Liver (tissue), 9 donors: ENCODE results near the gene CFAP45. TPM values are rescaled to one million over a fixed set of nuclear protein-coding genes. Genes with fewer than 3 reads are reported as not detected.

Experiments
- DNase-seq: peaks from one replicate; pipeline ENCODE4 v3.0.0-alpha.2; 2017; ENCODE audit warnings: low spot score
- H3K27ac ChIP-seq, 2 donors: one replicate each; pipeline ENCODE4 v1.7.0; 2013; ENCODE audit warnings: inconsistent platforms in 2 of 2, low read length in 2 of 2, control low read depth in 1 of 2, low read depth in 1 of 2, mild to moderate bottlenecking in 1 of 2
- H3K27me3 ChIP-seq, 4 donors: one replicate each; pipeline versions ENCODE4 v1.6.1 to v1.7.0; 2013; ENCODE audit warnings: low read length in 3 of 4, inconsistent platforms in 1 of 4, mild to moderate bottlenecking in 1 of 4, moderate library complexity in 1 of 4; ENCODE audit not compliant: control insufficient read depth in 4 of 4, insufficient read depth in 4 of 4
- H3K36me3 ChIP-seq, 4 donors: one replicate each; pipeline versions ENCODE4 v1.6.1 to v1.7.0; 2013; ENCODE audit warnings: low read length in 3 of 4, mild to moderate bottlenecking in 3 of 4, low read depth in 1 of 4, moderate library complexity in 1 of 4; ENCODE audit not compliant: control insufficient read depth in 4 of 4, insufficient read depth in 3 of 4
- H3K4me1 ChIP-seq, 4 donors: one replicate each; pipeline versions ENCODE4 v1.6.1 to v1.7.0; 2013; ENCODE audit warnings: low read length in 3 of 4, mild to moderate bottlenecking in 3 of 4, moderate library complexity in 1 of 4; ENCODE audit not compliant: control insufficient read depth in 4 of 4, insufficient read depth in 4 of 4
- H3K4me3 ChIP-seq, 3 donors: one replicate each; pipeline versions ENCODE4 v1.6.1 to v1.7.0; 2013; ENCODE audit warnings: low read length in 3 of 3, control low read depth in 1 of 3, low read depth in 1 of 3, mild to moderate bottlenecking in 1 of 3
- H3K9ac ChIP-seq, 2 donors: one replicate each; pipeline ENCODE4 v1.7.0; 2013; ENCODE audit warnings: low read length in 2 of 2, mild to moderate bottlenecking in 2 of 2, moderate library complexity in 2 of 2, control low read depth in 1 of 2, low read depth in 1 of 2
- H3K9me3 ChIP-seq, 4 donors: one replicate each; pipeline versions ENCODE4 v1.6.1 to v1.7.0; 2013; ENCODE audit warnings: low read length in 3 of 4; ENCODE audit not compliant: control insufficient read depth in 4 of 4
- ATF3 ChIP-seq: IDR thresholded peaks from 2 replicates; pipeline ENCODE4 v1.6.1; 2016; ENCODE audit warnings: antibody characterized with exemption
- CTCF ChIP-seq: fragments of 150-350 bp; IDR thresholded peaks from 2 replicates; pipeline ENCODE4 v1.5.1; 2017; ENCODE audit warnings: improper control_type of control experiment, low read depth, low read length; ENCODE audit not compliant: missing input control
- EGR1 ChIP-seq, 2 donors: IDR thresholded peaks; 2 replicates each; pipeline ENCODE4 v1.6.1; 2016 to 2018; ENCODE audit warnings: antibody characterized with exemption in 2 of 2, low read depth in 2 of 2
- FOXA1 ChIP-seq: IDR thresholded peaks from 2 replicates; pipeline ENCODE4 v1.6.1; 2016; ENCODE audit warnings: antibody characterized with exemption
- FOXA2 ChIP-seq: IDR thresholded peaks from 2 replicates; pipeline ENCODE4 v1.6.1; 2016; ENCODE audit warnings: antibody characterized with exemption
- GABPA ChIP-seq, 2 donors: IDR thresholded peaks in 1 of 2; conservative IDR thresholded peaks in 1 of 2; 2 replicates each; pipeline ENCODE4 v1.6.1; 2016; ENCODE audit warnings: antibody characterized with exemption in 2 of 2, mild to moderate bottlenecking in 1 of 2, moderate library complexity in 1 of 2
- HNF4A ChIP-seq, 2 donors: conservative IDR thresholded peaks; 2 replicates each; pipeline ENCODE4 v1.6.1; 2016; ENCODE audit warnings: antibody characterized with exemption in 2 of 2, mild to moderate bottlenecking in 2 of 2
- HNF4G ChIP-seq: IDR thresholded peaks from 2 replicates; pipeline ENCODE4 v1.6.1; 2016; ENCODE audit warnings: antibody characterized with exemption
- JUND ChIP-seq, 2 donors: IDR thresholded peaks; 2 replicates each; pipeline ENCODE4 v1.6.1; 2016; ENCODE audit warnings: antibody characterized with exemption in 2 of 2
- NR2F2 ChIP-seq: IDR thresholded peaks from 2 replicates; pipeline ENCODE4 v1.6.1; 2016; ENCODE audit warnings: antibody characterized with exemption
- RAD21 ChIP-seq, 2 donors: IDR thresholded peaks; 2 replicates each; pipeline ENCODE4 v1.6.1; 2016; ENCODE audit warnings: antibody characterized with exemption in 2 of 2, mild to moderate bottlenecking in 2 of 2
- REST ChIP-seq: IDR thresholded peaks from 2 replicates; pipeline ENCODE4 v1.6.1; 2016; ENCODE audit warnings: antibody characterized with exemption, mild to moderate bottlenecking
- RXRA ChIP-seq, 2 donors: IDR thresholded peaks; 2 replicates each; pipeline ENCODE4 v1.6.1; 2017 to 2018; ENCODE audit warnings: antibody characterized with exemption in 2 of 2, mild to moderate bottlenecking in 1 of 2
- SP1 ChIP-seq: IDR thresholded peaks from 2 replicates; pipeline ENCODE4 v1.6.1; 2018; ENCODE audit warnings: antibody characterized with exemption, mild to moderate bottlenecking
- TAF1 ChIP-seq: conservative IDR thresholded peaks from 2 replicates; pipeline ENCODE4 v1.6.1; 2016; ENCODE audit warnings: antibody characterized with exemption, mild to moderate bottlenecking
- YY1 ChIP-seq: IDR thresholded peaks from 2 replicates; pipeline ENCODE4 v1.6.1; 2016; ENCODE audit warnings: antibody characterized with exemption, mild to moderate bottlenecking
- WGBS: extraction: QIAGEN DNeasy Blood & Tissue Kit; methylation state at CpG from one replicate; pipeline ENCODE4 v1.1.7; 2013; 5-methylcytosine and 5-hydroxymethylcytosine counted together
- polyA plus RNA-seq, 2 donors: library from polyadenylated mRNA; stranded (reverse) in 1 of 2; unstranded in 1 of 2; fragments of 200-250 nt in 1 of 2; fragments of >200 nt in 1 of 2; fragmentation: Nextera tagmentation in 1 of 2; extraction: Ambion mirVana in 1 of 2; gene quantifications; one replicate each; pipeline versions ENCODE4 v1.2.1 to v1.2.3, GENCODE V29; 2013 to 2015
- total RNA-seq, 2 donors: library from RNA; depleted of rRNA; stranded (reverse); fragments of >200 nt; gene quantifications; one replicate each; pipeline ENCODE4 v1.2.3, GENCODE V29; 2014
- TF ChIP-seq, protein P1 (sequence below): IDR thresholded peaks from 2 replicates; pipeline ENCODE4 v1.6.1; 2016; ENCODE audit warnings: antibody characterized with exemption
- TF ChIP-seq, protein P2 (sequence below): IDR thresholded peaks from 2 replicates; pipeline ENCODE4 v1.6.1; 2016; ENCODE audit warnings: antibody characterized with exemption
- donor health status: healthy.
- donor health status: healthy.
- donor health status: healthy.
- donor health status: healthy.
- donor health status: healthy.

CFAP45 gene
- total and polyA plus RNA-seq, 4 donors = 0.03 to 0.24 TPM; not detected in 2

- TF ChIP-seq, protein P1, sequence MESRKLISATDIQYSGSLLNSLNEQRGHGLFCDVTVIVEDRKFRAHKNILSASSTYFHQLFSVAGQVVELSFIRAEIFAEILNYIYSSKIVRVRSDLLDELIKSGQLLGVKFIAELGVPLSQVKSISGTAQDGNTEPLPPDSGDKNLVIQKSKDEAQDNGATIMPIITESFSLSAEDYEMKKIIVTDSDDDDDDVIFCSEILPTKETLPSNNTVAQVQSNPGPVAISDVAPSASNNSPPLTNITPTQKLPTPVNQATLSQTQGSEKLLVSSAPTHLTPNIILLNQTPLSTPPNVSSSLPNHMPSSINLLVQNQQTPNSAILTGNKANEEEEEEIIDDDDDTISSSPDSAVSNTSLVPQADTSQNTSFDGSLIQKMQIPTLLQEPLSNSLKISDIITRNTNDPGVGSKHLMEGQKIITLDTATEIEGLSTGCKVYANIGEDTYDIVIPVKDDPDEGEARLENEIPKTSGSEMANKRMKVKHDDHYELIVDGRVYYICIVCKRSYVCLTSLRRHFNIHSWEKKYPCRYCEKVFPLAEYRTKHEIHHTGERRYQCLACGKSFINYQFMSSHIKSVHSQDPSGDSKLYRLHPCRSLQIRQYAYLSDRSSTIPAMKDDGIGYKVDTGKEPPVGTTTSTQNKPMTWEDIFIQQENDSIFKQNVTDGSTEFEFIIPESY = no peak
- TF ChIP-seq YY1 (no peak), SP1 (no peak), GABPA (IDR thresholded peaks at IDR 0.05 in 1 of 2, conservative IDR thresholded peaks at IDR 0.05 in 1 of 2) (no peak), JUND (IDR thresholded peaks at IDR 0.05) (no peak), EGR1 (IDR thresholded peaks at IDR 0.05; ENCODE audit: low read depth in 2 of 2) (no peak), HNF4A (conservative IDR thresholded peaks at IDR 0.05) (no peak), RXRA (IDR thresholded peaks at IDR 0.05) (no peak), HNF4G (no peak), FOXA1 (no peak)
- TF ChIP-seq, protein P2, sequence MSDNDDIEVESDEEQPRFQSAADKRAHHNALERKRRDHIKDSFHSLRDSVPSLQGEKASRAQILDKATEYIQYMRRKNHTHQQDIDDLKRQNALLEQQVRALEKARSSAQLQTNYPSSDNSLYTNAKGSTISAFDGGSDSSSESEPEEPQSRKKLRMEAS = no peak
Measured at GRCh38 chr1:159918352-159919200, 18.6 kb upstream of the CFAP45 start (continued).

DNA sequence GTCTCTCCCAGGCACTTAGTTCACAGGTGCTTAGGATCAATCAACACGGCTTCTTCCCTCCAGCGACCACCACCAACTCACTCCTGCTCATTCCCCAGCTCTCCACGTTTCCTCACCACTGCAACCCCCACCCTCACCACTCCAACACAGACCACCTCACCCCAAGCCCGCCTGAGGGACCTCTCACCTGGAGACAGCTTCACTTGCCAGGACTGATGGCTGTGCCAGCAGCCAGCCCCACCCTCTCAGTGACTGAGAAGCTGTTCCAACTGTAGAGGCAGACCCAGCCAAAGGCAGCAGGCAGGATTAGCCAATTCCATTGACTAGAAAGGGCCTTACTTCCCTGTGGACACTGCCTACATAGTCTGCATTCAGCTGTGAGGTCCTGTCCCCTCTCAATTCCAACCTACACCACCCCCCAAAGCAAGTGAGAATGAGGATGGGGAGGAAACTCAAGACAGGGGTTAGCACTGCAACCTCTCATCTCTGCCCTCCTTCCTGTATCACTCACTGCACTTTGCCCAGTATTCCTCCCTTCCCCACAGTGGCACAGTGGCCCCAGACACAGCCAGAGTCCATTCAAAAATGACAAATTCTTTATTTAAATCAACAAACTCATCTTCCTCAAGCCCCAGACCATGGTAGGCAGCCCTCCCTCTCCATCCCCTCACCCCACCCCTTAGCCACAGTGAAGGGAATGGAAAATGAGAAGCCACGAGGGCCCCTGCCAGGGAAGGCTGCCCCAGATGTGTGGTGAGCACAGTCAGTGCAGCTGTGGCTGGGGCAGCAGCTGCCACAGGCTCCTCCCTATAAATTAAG, 17.8 kb upstream of the CFAP45 start:
- Histone ChIP-seq H3K4me3 (no peak overlapping the region), H3K27me3 (no peaks in the 10 kb centered on the region), H3K9ac (no peak overlapping the region), H3K4me1 (peaks cover 7 to 17% (median 14%) of the 10 kb centered on the region in 4 donors), H3K27ac (no peak overlapping the region), H3K36me3 (peaks cover 8 to 31% (median 23%) of the 10 kb centered on the region in 4 donors), H3K9me3 (no peaks in the 10 kb centered on the region)
- DNase-seq = no peak
- TF ChIP-seq SP1 (no peak), ATF3 (no peak), EGR1 (IDR thresholded peaks at IDR 0.05; ENCODE audit: low read depth in 2 of 2) (no peak), JUND (IDR thresholded peaks at IDR 0.05) (no peak), FOXA1 (no peak), REST (no peak), CTCF (no peak), RXRA (IDR thresholded peaks at IDR 0.05) (no peak), NR2F2 (no peak), HNF4A (conservative IDR thresholded peaks at IDR 0.05) (no peak), RAD21 (IDR thresholded peaks at IDR 0.05) (no peak), TAF1 (no peak), HNF4G (no peak), YY1 (no peak), GABPA (IDR thresholded peaks at IDR 0.05 in 1 of 2, conservative IDR thresholded peaks at IDR 0.05 in 1 of 2) (no peak), FOXA2 (no peak)
- TF ChIP-seq, protein P2 = no peak
- TF ChIP-seq, protein P1 = no peak
- WGBS = 85% methylated on average over 5 of the region's 5 CpGs
